GM19455 (cell line): ENCODE data around the gene PAK1IP1.
"Not testable (repeated sequence)": the region's sequence is repeated elsewhere in the genome, so short reads cannot be mapped to it uniquely, and the experiment has no call there.

Experiments
- ATAC-seq: cut with Tn5 transposase; IDR thresholded peaks from one replicate; pipeline ENCODE4 v1.9.1; 2021; ENCODE audit not compliant: unreplicated experiment

Gene PAK1IP1

GRCh38 chr6:10690651-10691445 is 3.9 kb upstream of the PAK1IP1 start:
- ATAC-seq, result no peak

- ATAC-seq, result no peak
These were observed 1.7 kb upstream of the PAK1IP1 start for GRCh38 chr6:10692965-10693538.

DNA sequence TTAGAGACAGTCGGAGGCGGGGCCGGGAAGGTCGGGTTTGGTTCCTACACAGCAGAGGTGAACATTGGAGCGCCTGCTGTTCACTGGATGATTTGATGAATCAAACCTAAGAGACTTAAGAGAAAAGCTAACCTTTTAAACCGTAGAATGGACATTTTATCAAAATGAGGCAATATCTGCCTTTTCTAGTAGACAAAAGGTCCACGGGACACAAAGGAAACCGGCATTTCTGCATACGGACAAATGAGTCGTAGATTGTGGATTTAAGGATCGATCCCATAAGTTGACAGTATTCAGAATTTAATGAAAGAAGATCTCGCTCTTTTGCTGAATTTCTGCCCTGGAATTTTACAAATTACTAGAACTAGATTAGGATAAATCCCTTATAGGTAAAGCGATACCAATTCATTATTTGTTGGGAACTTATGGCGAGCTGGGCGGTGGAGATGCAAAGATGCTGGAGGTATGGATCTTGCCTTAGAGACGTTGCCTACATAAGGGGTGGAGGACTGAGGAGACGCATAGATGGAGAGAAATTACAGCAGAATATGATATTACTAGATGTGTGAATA is 400 bp downstream of the PAK1IP1 start:
- ATAC-seq, result no peak

GRCh38 chr6:10696655-10697054 is 1.9 kb downstream of the PAK1IP1 start:
- ATAC-seq, result no peak

DNA sequence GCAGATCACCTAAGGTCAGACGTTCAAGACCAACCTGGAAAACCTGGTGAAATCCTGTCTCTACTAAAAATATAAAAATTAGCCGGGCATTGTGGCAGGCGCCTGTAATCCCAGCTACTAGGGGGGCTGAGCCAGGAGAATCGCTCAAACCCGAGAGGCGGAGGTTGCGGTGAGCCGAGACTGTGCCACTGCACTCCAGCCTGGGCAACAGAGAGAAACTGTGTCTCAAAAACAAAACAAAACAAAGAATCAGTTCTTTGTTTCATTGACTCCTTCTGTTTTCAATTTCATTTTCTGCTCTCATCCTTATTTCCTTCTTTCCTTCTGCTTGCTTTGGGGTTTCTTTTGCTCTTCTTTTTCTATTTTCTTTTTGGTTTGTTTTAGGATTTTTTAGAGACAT is 19.2 kb downstream of the PAK1IP1 start:
- no peak for ATAC-seq

DNA sequence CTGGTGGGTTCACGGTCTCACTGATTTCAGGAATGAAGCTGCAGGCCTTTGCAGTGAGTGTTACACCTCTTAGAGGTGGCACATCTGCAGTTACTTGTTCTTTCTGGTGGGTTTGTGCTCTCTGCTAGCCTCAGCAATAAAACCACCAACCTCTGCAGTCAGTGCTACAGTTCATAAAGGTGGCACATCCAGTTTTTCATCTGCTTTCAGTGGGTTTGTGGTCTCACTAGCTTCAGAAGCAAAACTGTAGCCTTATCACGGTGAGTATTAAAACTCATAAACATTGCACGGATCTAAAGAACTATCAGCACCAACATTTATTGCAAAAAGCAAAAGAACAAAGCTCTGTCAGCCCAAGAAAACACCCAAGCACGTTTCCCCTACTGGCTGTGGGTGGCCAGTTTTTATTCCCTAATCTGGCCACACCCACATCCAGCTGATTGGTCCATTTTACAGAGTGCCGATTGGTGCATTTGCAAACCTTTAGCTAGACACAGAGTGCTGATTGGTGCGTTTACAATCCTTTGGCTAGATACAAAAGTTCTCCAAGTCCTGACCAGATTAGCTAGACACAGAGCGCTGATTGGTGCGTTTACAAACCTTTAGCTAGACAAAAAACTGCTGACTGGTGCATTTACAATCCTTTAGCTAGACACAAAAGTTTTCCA is 24.7 kb downstream of the PAK1IP1 start:
- ATAC-seq, result no peak

DNA sequence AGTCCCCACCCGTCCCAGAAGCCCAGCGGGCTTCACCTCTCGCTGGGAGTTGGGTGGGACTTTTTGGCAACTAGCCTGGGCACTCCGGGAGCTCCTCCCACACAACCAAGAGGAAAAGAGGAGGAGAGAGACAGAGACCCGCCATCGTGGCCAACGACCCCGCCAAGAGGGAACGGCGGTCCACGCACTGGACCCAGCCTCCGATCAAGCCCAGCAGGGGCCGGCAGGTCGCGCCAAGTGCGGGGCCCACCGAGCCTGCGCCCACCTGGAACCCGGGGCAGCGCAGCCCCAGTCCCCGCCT is 25.1 kb downstream of the PAK1IP1 start:
- no peak for ATAC-seq

DNA sequence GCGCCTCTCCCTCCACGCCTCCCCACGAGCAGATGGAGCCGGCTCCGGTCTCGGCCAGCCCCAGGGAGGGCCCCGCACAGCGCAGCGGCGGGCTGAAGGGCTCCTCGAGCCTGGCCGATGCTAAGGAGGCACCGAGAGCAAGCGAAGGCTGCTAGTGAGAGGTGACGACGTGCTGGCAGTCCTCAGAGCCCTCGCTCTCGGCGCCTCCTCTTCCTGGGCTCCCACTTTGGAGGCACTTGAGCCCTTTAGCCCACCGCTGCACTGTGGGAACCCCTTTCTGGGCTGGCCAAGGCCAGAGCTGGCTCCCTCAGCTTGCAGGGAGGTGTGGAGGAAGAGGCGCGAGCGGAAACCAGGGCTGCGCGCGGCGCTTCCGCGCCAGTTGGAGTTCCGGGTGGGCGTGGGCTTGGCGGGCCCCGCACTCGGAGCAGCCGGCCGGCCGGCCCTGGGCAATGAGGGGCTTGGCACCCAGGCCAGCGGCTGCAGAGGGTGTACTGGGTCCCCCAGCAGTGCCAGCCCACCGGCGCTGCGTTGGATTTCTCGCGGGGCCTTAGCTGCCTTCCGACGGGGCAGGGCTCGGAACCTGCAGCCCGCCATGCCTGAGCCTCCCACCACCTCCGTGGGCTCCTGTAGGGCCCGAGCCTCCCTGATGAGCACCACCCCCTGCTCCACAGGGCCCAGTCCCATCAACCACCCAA is 25.6 kb downstream of the PAK1IP1 start:
- peak; percentile 21 for ATAC-seq

DNA sequence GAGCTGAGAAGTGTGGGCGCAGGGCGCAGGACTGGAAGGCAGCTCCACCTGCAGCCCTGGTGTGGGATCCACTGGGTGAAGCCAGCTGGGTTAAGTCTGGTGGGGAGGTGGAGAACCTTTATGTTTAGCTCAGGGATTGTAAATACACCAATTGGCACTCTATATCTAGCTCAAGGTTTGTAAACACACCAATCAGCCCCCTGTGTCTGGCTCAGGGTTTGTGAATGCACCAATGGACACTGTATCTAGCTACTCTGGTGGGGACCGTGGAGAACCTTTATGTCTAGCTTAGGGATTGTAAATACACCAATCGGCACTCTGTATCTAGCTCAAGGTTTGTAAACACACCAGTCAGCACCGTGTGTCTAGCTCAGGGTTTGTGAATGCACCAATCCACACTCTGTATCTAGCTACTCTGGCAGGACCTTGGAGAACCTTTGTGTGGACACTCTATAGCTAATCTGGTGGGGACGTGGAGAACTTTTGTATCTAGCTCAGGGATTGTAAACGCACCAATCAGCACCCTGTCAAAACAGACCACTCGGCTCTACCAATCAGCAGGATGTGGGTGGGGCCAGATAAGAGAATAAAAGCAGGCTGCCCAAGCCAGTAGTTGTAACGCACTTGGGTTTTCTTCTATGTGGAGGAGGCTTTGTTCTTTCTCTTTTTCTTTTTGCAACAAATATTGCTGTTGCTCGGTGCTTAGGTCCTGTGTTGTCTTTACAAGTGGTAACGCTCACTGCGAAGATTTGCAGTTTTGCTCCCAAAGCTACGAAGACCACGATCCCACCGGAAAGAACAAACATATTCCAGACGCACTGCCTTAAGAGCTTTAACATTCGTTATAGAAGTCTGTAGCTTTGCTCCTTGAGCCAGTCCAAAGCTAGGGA is 26.4 kb downstream of the PAK1IP1 start:
- ATAC-seq, result not testable (repeated sequence)

DNA sequence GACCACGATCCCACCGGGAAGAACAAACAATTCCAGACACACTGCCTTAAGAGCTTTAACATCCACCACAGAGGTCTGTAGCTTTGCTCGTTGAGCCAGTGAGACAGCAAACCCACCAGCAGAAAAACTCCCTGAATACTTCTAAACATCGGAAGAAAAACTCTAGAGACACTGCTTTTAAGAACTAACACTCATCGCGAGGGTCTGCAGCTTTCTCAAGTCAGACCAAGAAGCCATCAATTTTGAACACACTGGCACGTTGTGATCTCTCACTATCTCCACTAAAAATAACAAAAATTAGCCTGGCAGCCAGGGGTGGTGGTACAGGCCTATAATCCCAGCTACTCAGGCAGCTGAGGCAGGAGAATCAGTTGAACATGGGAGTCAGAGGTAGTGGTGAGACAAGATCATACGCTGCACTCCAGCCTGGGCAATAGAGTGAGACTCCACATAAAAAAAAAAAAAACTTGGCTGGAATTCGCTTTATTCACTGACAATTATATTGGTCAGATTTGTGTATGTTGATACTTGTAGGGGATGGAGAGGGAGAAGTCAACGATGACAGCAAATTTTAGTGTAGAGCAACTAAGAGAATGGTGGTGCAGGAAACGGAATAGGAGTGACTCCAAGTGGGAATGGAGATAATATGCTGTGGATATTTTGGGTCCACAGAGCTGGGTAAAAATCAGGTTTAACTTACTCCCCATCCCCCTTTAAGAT is 27.2 kb downstream of the PAK1IP1 start:
- no peak for ATAC-seq

DNA sequence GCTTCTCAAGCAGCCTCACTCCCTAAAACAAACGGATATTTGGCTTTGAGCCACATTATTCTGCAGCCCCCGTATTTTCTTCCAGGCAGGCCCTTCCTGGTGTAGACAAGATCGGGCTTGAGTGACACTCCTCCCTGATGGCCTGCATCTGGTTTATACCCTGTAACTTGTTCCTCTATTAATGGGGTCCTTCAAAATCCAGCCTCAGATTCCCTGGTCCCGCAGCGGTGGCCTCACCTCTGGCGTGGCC is 27.7 kb downstream of the PAK1IP1 start:
- no peak for ATAC-seq

GRCh38 chr6:10722820-10723566 is 28.2 kb downstream of the PAK1IP1 start, which contains the start of gene TMEM14C:
Gene TMEM14C (plus strand): TSS chr6:10723070. CDS start chr6:10724614, 1,544 bp downstream.
- peak; percentile 96 for ATAC-seq

DNA sequence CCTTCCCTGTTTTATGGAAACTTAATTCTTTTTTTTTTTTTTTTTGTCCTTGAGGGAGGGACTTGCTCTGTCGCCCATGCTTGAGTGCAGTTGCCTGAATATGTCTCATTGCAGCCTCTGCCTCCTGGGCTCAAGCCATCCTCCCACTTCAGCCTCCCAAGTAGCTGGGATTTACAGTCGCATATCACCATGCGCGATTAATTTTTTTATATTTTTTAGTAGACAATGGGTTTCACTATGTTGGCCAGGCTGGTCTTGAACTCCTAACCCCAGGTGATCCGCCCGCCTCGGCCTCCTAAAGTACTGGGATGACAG is 28.8 kb downstream of the PAK1IP1 start:
- ATAC-seq, result no peak

DNA sequence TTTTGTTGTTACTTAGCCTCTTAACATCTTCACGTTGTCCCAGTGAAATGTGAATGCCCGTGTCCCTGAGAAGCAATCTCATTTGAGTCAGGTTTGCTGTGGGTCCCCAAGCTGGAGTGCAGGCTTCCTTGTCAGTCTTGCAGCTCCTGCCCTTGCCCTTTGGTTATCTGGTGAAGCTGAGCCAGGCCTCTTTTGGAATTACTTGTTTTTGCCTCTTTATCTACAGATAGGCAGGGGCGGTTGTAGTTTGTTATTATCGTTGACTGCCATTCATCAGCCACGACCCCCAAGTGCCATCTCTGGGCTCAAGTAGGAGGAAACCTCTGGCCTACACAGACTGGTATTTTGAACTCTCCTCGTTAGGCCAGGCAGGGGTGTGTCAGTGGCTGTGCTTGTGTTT is 30.3 kb downstream of the PAK1IP1 start:
- ATAC-seq, result no peak

DNA sequence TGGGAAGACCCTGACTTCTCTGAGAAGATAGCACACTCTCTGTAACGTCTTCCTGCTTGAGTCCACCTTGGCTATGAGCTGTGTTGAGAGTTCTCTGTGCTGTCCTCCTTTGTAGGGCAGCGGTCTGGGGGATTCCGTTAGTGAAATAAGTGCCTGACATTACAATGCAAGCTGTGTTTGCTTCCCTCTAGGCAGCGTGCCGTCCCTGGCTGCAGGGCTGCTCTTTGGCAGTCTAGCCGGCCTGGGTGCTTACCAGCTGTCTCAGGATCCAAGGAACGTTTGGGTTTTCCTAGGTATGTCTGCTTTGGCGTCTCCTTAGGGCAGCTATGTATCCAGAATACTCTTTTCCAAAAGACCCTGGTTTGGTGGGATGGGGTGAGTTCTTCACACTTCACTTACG is 30.9 kb downstream of the PAK1IP1 start:
- ATAC-seq, result no peak

- no peak for ATAC-seq
These were observed 35.5 kb downstream of the PAK1IP1 start for GRCh38 chr6:10730254-10730653.

GRCh38 chr6:10733151-10733715 is 38.5 kb downstream of the PAK1IP1 start:
- ATAC-seq, result no peak

DNA sequence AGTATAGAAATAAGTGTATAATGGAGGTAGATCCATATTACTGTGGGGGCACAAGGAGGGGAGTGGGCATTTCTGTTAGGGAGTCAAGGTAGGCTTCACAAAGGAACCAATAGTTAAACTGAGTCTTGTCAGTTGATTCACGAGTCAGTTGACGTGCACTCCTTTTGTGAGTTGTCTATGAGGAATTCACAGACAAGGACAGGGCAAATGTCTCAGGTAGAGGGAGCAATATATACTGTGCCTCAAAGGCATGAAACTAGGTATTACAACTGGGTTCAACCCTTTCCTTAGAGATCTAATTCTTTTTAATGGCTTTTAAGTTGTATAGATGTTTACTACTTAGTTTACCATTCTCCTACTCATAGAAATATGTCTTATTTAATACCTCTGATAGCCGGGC is 39.1 kb downstream of the PAK1IP1 start:
- no peak for ATAC-seq

GRCh38 chr6:10736731-10737130 is 42.0 kb downstream of the PAK1IP1 start:
- no peak for ATAC-seq
